Mammary microvascular endothelial cell (primary cell): ENCODE measurements around the gene CCDC83. TPM values are rescaled to one million over a fixed set of nuclear protein-coding genes. Genes with fewer than 3 reads are reported as not detected.

Source experiments
- total RNA-seq: library from RNA; depleted of rRNA; stranded (reverse); fragments of >200 nt; gene quantifications from 2 replicates; pipeline ENCODE4 v1.2.3, GENCODE V29; 2015

CCDC83 gene
- not detected in 2 replicates for total RNA-seq

GRCh38 chr11:85855341-85855656 lies at the start of gene CCDC83:
CCDC83 (plus strand) TSS chr11:85855383; CDS start chr11:85865124, 9,741 bp downstream.

GRCh38 chr11:85810871-85811611 lies 44.1 kb upstream of the CCDC83 start, which contains the start of gene SYTL2:
SYTL2 (minus strand) TSS chr11:85811141; CDS start chr11:85757725, 53,416 bp downstream.

Other genes with a start within 250 kb of the CCDC83 start
- 0.20 TPM in 2 replicates for gene DLG2, start 228.0 kb upstream of the CCDC83 start, total RNA-seq
- 74.3 and 82.7 TPM in 2 replicates for gene TMEM126B, start 226.8 kb upstream of the CCDC83 start, total RNA-seq
- gene TMEM126A, start 207.4 kb upstream of the CCDC83 start, total RNA-seq, result 48.5 and 64.0 TPM in 2 replicates
- gene CREBZF, start 190.3 kb upstream of the CCDC83 start, total RNA-seq, result 9.4 and 12.7 TPM in 2 replicates
- gene CCDC89, start 169.2 kb upstream of the CCDC83 start, total RNA-seq, result 0.10 and 0.13 TPM in 2 replicates
- 2.0 and 6.7 TPM in 2 replicates for gene SYTL2, start 44.2 kb upstream of the CCDC83 start, total RNA-seq
- 154 and 170 TPM in 2 replicates for gene PICALM, start 213.7 kb downstream of the CCDC83 start, total RNA-seq